Coronary artery (tissue), 2 donors: ENCODE measurements around the gene HSPBAP1.

ENCODE experiments used
- DNase-seq: peaks from one replicate; pipeline ENCODE4 v3.0.0-alpha.2; 2017; ENCODE audit warnings: low spot score
- H3K27ac ChIP-seq, 2 donors: fragments of 200-600 bp; sonication (generic); one replicate each; pipeline ENCODE4 v1.5.1; 2016 to 2019
- H3K4me3 ChIP-seq: fragments of 200-600 bp; sonication (generic); 2 replicates; pipeline ENCODE4 v1.5.1; 2016; ENCODE audit warnings: mild to moderate bottlenecking, moderate library complexity
- CTCF ChIP-seq: fragments of 200-600 bp; sonication (generic); IDR thresholded peaks from one replicate; pipeline ENCODE4 v1.5.1; 2019; ENCODE audit warnings: antibody characterized with exemption

Gene HSPBAP1

DNA sequence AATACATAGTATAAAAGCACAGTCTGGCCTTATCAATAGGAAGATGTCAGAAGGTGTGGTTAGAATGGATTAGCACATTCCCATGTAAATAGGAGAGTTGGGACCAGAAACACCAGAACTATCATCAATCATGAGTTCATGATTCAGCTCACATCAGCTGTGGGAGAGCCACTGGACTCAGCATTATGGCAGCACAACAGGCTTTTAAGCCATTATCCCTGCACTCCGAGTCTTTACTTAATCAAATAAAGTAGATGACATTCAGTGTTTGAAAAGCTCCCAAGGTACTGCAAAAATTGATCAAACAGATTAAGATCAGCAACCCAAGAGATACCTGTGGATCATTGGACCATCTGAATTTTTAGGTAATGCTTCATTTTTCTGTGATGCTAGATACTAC is 88.3 kb downstream of the HSPBAP1 start:
- no peak overlapping the region for H3K4me3 ChIP-seq
- TF ChIP-seq CTCF, result no peak
- H3K27ac ChIP-seq, result no peak overlapping the region
- no peak for DNase-seq

- TF ChIP-seq CTCF, result no peak
- Histone ChIP-seq H3K4me3 (no peak overlapping the region), H3K27ac (no peak overlapping the region)
- DNase-seq, result no peak
Observed at GRCh38 chr3:122700193-122700592, 93.4 kb downstream of the HSPBAP1 start.

- DNase-seq, result no peak
- H3K4me3 ChIP-seq, result no peak overlapping the region
- no peak for TF ChIP-seq CTCF
Observed at GRCh38 chr3:122697952-122698620, 95.5 kb downstream of the HSPBAP1 start.

GRCh38 chr3:122695927-122696561 is 97.6 kb downstream of the HSPBAP1 start:
- Histone ChIP-seq H3K4me3 (no peak overlapping the region), H3K27ac (no peak overlapping the region)
- no peak for TF ChIP-seq CTCF
- DNase-seq, result no peak

More at GRCh38 chr3:122697952-122698620, 95.5 kb downstream of the HSPBAP1 start:
- H3K27ac ChIP-seq, result no peak overlapping the region

- H3K27ac ChIP-seq, result no peak overlapping the region
- no peak overlapping the region for H3K4me3 ChIP-seq
- no peak for TF ChIP-seq CTCF
- no peak for DNase-seq
Observed at GRCh38 chr3:122694966-122695365, 98.7 kb downstream of the HSPBAP1 start.

DNA sequence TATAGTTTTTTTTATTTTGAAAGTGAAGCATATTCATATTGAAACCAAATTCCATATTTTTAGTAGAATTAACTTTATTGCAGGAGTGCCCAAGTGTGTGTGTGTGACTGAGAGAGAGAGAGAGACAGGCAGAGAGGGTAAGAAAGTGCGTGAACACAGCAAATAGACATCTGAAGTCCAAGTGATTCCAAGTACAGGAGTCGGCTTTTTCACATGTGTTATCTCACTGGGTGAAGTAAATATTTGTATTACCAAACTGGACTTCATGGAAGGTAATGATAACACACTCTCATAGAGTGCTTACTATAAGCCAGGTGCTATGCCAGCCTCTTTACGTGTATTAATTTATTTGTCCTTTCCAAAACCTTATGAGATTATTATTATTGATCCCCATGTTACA is 101.0 kb downstream of the HSPBAP1 start:
- H3K4me3 ChIP-seq, result no peak overlapping the region
- DNase-seq, result no peak
- TF ChIP-seq CTCF, result no peak
- H3K27ac ChIP-seq, result no peak overlapping the region

- H3K27ac ChIP-seq, result no peak overlapping the region
- no peak overlapping the region for H3K4me3 ChIP-seq
- DNase-seq, result no peak
- no peak for TF ChIP-seq CTCF
Observed at GRCh38 chr3:122691195-122691594, 102.4 kb downstream of the HSPBAP1 start.
